NCI-H226 (cell line): Measurements from ENCODE around the gene GPR162.
A peak's percentile ranks its signal among the peaks of the same experiment; 100 is the strongest.

Experiments
- DNase-seq: peaks from one replicate; pipeline ENCODE4 v3.0.0-alpha.2; 2015

GPR162 gene

DNA sequence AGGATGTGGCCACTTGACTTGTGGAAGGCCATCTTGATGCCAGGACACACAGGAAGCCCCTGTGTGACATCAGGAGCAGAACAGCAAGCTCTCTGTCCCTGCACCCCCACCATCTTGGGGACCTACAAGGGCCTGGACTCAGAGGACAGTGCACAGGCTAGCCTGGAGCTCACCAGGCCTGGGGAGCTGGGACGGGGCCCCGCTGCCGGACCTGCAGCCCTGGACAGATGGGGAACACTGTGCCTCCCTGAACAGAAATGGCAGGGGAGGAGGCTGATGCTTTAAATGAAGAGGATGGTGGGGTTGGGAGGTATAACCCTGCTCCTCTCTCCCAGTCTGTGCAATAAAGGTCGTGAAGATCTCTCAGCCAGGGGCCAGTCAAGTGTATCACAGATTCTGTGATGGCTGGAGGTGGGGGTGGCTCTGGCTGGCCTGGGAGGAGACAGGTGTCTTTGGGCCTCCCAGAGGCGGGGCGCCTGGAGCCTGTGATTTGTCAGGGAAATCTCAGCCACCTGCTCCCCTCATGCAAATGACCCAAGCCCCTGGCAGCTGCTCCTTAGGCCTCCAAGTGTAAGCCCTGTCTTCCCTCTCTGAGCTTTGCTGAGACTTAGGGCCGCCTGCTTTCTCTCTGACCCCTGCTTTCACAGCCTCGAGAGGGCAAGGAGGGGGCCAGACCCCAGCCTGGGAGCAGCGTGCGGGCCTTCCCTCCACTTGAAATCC lies 18.0 kb downstream of the GPR162 start:
- no peak for DNase-seq

DNA sequence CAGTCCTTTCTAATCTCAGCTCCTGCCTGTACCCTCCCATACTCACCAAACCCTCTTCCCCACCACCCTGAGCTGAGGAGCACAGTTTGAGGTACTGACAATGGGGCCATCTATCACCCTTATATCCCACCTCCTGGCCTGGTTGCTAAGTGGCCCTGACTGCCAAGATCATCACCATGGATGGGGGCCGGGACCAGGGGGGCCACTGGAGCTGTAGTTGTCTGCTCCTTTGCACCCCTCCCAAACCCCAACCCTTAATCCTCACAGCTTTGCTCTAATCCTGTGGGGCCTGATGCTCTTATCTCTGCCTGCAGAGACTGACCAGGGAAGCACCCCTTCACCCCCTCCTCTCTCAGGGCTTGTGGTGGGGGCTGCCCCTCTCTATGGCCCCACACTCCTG lies 18.7 kb downstream of the GPR162 start:
- DNase-seq, result no peak

GRCh38 chr12:6840761-6841515 lies 19.3 kb downstream of the GPR162 start, which contains the start of gene GNB3:
Gene GNB3, plus strand, starts transcription at chr12:6840925. Its CDS starts 363 bp downstream, at chr12:6841288.
- DNase-seq, result no peak

GRCh38 chr12:6842075-6842474 lies 20.5 kb downstream of the GPR162 start:
- no peak for DNase-seq

GRCh38 chr12:6843118-6843902 lies 21.7 kb downstream of the GPR162 start:
- DNase-seq, result no peak

GRCh38 chr12:6845395-6845794 lies 23.8 kb downstream of the GPR162 start:
- no peak for DNase-seq

GRCh38 chr12:6846316-6846869 lies 24.8 kb downstream of the GPR162 start:
- no peak for DNase-seq

- DNase-seq, result no peak
Observed at GRCh38 chr12:6847676-6848075, 26.1 kb downstream of the GPR162 start.

- DNase-seq, result no peak
Observed at GRCh38 chr12:6849427-6849826, 27.8 kb downstream of the GPR162 start.

- DNase-seq, result no peak
Observed at GRCh38 chr12:6849976-6850560, 28.4 kb downstream of the GPR162 start.

GRCh38 chr12:6850796-6851152 lies 29.2 kb downstream of the GPR162 start:
- DNase-seq, result no peak

GRCh38 chr12:6851153-6851920 lies 29.7 kb downstream of the GPR162 start, which contains the start of gene CDCA3:
Gene CDCA3, minus strand, starts transcription at chr12:6851286. Its CDS starts 334 bp downstream, at chr12:6850952.
- DNase-seq, result peak; percentile 99

- peak; percentile 100 for DNase-seq
Observed at GRCh38 chr12:6851921-6852650, 30.5 kb downstream of the GPR162 start, which contains the start of gene USP5. Gene USP5, plus strand, starts transcription at chr12:6852150. Its CDS starts 30 bp downstream, at chr12:6852180.

DNA sequence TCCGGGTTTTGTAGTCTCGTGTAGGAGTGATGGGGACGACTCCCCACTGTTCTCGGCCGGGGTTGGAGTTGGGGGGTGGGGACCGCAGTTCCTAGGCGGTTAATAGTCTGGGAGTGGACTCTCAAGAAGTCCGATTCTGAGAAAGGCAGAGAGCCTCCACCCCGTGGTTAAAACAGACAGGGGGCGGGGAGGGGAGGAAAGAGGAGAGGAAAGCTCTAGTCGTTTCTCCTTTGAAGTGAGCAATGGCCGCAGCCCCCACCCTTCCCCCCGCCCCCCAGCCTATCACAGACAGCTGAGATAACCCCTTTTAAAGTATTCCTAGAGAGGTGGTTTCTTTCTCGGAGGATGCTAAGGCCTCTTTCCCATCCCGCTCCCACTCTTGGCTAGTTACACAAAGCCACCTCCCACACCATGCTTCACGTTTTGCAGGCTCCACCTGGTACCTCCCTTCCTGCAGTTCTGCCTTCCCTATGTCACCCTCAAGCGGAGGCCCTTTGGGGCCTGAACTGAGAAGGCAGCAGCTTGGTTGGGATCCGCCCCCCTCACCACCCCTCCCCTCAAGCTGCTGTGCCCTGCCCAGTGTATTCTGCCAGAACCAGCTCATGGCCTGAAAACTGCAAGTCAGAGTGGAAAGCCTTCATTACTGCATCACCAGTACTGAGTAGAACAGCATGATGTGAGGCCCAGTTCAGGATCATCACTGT lies 31.2 kb downstream of the GPR162 start:
- peak; percentile 87 for DNase-seq

GRCh38 chr12:6853626-6854025 lies 32.0 kb downstream of the GPR162 start:
- DNase-seq, result no peak

- no peak for DNase-seq
Observed at GRCh38 chr12:6854036-6854435, 32.4 kb downstream of the GPR162 start.

GRCh38 chr12:6855322-6855721 lies 33.7 kb downstream of the GPR162 start:
- no peak for DNase-seq

DNA sequence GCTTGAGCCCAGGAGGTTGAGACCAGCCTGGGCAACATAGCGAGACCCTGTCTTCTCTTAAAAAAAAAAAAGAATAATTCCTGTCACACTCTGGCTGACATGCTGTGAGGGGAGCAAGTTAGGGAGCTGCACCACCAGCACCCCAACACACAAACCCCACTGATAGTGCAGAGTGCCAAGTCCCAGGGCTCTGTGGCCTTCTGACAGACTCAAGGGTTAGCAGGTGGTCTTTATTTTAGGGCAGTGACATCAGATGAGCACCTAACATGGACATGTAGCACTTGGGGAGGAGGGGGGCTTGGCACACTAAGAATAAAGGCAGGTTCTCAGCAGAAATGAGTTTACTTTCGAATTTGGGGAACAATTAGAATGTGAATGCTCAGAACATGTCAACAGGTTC lies 37.2 kb downstream of the GPR162 start:
- DNase-seq, result no peak

GRCh38 chr12:6860116-6860515 lies 38.5 kb downstream of the GPR162 start:
- DNase-seq, result no peak

DNA sequence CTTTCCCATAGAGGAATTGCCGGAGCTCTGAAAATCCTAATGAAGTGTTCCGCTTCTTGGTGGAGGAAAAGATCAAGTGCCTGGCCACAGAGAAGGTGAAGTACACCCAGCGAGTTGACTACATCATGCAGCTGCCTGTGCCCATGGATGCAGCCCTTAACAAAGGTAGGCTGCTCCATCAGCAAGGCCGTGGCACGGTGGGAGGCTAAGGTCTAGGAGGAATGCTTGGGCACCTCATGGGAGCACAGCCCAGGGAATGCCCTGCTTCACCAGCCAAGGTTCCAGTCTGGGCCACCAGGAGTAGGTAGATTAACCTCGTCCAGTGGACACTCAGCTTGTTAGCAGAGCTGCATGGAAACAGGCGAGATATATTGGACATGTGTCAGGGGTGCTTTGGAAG lies 39.3 kb downstream of the GPR162 start:
- DNase-seq, result no peak
